HG02763 (cell line): ENCODE results near the gene CYB5RL.
A peak's percentile ranks its signal among the peaks of the same experiment; 100 is the strongest.
"Not testable (repeated sequence)": the region's sequence is repeated elsewhere in the genome, so short reads cannot be mapped to it uniquely, and the experiment has no call there.

Experiments used
- ATAC-seq: cut with Tn5 transposase; IDR thresholded peaks from one replicate; pipeline ENCODE4 v1.9.1; 2021; ENCODE audit warnings: mild to moderate bottlenecking, moderate library complexity; ENCODE audit not compliant: unreplicated experiment

The CYB5RL gene, protein sequence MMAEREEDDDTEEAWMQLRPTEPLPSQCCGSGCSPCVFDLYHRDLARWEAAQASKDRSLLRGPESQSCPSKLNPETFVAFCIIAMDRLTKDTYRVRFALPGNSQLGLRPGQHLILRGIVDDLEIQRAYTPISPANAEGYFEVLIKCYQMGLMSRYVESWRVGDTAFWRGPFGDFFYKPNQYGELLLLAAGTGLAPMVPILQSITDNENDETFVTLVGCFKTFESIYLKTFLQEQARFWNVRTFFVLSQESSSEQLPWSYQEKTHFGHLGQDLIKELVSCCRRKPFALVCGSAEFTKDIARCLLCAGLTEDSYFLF

DNA sequence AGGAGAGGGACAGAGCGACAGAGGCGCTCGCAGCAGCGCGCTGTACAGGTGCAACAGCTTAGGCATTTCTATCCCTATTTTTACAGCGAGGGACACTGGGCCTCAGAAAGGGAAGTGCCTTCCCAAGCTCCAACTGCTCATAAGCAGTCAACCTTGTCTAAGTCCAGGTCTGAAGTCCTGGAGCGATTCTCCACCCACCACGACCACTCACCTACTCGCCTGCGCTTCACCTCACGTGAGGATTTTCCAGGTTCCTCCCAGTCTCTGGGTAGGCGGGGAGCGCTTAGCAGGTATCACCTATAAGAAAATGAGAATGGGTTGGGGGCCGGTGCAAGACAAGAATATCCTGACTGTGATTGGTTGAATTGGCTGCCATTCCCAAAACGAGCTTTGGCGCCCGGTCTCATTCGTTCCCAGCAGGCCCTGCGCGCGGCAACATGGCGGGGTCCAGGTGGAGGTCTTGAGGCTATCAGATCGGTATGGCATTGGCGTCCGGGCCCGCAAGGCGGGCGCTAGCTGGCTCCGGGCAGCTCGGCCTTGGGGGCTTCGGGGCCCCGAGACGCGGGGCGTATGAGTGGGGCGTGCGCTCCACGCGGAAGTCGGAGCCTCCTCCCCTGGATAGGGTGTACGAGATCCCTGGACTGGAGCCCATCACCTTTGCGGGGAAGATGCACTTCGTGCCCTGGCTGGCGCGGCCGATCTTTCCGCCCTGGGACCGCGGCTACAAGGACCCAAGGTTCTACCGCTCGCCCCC is at the start of gene CYB5RL, which contains the start of gene MRPL37:
Gene CYB5RL (minus strand): TSS at position 266 of the 754 bp plus-strand sequence. CDS start 4,414 bp downstream, outside the sequence.
Gene MRPL37 (plus strand): TSS at position 403 of the 754 bp plus-strand sequence. CDS start 77 bp downstream, at position 480.
- peak; percentile 97 for ATAC-seq

DNA sequence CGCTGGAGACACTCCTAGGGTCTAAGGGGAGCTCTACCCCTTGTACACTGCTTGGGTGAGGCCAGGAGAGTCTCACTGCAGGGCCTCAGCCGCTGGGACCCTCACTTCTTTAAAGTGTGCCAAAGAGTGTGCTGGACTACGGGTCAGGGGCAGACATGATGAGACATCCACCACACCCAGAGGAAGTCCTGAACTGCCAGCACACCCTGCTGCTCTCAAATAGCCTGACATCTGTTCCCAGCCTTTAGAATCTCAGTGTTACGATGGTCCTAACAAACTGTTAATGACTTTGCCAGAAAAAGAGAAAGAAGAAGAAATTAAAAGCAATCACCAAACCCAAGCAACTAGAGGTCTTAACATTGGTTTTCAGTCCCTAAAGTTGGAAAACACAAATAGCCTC is 49.1 kb upstream of the CYB5RL start:
- ATAC-seq, result no peak

DNA sequence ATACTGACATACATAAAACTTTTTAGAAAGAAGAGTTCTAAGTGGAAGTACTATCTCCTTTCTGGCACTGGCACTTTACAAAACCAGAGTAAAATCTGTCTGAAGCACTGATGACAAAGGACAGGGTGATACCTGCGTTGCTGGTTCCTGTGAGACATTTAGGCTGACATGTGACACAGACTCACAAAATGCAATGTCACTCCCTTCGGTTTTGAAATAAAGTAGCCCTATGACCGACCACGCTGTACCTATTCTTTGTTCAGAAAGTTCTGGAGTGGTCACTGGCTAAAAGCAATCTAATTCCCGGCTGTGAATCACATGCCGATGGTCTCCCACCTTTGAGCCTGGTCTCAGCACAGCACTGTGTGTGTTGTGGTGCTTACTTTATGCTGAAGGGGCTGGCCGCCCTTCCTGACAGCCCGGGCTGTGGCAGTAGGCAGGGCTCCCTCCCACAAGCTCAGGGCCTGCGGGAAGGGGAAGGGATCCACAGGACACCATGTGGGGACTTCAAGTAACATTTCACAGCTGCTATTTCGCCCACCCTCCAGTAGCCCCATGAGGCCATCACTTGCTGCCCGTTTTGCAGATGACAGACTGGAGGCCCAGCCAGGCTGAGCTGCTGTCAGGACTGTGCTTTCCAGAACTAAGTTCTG is 48.2 kb upstream of the CYB5RL start:
- no peak for ATAC-seq

DNA sequence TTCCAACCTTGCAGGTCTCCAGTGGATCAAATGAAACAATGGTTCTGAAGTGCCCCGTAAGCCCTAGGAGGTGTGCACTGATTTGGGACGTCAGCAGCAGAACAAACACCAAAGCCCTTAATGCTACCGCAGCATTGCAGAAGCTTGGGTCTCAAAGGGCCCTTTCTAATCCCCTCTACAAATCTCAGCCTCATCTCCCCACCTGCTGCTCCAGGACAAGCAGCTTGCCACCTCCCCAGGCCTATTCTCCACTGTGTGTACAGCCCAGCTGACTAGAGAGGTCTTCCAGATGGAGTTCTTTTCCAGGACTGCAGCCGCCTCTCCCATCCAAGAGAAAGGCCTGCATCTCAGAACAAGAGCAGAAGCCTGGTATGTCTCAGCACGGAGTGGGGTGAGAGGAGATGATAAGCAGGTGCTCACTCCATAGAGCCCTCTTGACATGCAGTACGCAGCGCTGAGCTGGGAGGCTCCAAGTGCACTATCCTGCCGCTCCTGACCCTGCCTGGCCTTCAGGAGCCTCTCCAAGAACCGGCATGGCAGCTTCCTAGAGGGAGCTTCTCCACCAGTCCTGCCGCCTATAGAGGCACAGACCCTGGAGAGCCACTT is 46.4 kb upstream of the CYB5RL start:
- ATAC-seq, result no peak

DNA sequence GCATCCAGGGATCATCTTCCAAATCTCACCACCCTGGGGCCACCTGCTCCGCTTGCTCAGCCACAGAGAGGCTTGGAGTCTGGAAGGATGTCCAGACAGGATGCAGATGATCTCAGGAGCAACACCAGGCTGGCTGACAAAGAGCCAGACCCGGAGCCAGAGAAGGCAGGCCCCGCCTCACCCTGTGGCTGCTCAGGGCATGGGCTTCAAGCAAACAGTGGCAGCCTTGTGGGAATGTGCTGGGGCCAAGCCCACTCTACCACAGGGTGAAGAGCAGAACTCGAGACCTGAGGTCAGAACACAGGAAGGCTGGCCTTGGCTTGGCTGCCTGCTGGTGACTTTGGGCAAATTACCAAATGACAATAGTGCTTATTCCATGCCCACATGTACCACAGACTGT is 45.7 kb upstream of the CYB5RL start:
- no peak for ATAC-seq

DNA sequence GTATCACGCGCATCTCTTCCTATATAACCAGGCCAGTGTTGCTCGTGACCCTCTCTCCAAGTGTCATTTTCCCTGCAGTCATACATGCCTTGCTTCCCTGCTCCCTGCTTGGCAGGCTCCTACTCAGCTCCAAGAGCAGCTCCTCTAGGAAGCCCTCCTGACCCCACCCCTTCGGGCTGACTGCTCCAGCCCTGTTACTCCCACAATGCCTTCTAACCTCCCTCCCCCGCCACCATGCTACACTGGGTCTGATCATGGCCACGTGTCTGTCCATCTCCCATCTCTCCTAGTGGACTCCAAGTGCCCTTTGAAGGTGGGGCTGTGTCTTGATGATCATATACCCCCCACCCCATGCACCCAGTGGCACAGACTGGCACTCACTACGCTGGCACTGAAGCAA is 44.8 kb upstream of the CYB5RL start:
- ATAC-seq, result no peak

DNA sequence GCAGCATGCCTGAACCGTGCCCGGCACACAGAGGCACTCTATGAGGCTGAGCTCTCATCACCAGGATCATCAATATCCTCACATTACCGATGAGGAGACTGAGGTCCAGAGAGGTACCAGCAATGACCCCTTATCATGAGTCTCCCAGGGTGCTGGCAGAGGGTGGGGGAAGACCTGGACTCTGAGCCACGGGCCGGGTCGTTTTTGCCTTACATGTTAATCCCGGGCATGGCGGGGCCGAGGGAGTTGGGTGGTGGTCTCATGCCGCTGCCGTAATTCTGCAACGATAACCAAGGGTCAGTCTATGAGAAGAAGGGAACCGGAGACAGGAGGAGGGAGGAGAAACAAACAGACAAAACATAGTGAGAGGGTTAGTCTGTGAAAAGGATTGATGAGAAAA is 43.2 kb upstream of the CYB5RL start:
- no peak for ATAC-seq

DNA sequence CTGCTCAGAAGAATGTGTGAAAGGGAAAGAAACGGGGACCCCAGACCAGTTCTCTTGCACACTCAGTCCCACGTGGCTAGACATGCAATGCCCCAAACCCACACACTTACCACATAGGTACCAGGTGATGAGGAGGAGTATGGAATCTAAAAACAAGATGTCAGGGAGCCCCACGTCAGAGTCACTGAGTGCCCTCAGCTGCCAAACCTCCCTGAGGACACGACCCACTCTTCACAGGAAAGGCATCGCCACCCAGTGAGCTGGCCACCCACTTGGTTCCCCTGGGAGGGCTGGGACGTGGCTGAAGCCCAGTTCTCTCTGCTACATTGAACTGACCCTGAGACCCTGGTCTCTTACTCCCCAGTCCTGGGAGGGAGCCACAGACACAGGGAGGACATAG is 41.5 kb upstream of the CYB5RL start:
- no peak for ATAC-seq

DNA sequence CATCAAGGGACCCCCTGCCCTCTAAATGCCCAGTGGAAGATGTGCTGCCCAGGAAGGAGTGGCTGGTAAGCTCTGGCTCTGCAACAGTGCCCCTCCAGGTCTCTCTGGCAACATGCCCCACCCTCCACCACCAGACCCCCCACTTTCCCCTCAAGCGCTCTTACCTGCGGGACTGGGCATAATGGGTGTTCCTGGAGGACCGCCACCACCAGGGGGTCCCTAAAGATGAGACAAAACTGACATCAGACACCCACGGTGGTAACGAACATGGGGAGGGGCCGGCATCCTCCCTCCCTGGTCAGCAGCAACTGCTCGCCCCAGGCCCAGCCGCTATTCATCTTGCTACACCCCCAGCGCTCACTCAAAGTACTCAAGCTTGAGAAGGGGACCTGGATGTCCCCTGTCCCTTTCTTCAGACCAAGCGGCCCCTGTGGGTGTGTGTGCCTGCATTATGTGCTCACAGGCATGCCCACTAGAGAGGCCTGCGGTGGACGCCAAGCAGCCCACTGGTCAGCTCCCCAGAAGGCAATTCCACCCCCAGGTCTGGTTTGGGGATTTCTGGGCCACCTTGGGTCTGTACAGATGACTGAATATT is 41.0 kb upstream of the CYB5RL start:
- no peak for ATAC-seq

DNA sequence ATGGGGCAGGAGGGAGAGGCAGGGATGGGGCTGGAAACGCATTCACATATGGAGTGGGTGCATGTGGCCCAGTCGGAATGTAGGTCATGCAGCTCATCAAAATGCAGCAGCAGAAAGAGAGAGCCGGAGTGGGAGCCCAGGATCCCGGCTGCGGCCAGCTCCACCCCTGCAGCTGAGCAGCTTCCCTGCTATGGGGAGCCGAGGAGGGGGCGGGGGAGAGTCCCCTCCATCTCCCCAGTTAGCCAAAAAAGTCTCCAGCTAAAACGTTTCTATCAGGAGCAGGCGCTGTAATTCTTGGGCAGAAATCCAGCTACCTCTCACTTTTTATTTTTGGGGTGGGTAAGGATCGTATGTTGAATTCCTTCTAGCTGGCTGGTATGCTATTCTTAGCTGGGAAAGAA is 39.8 kb upstream of the CYB5RL start:
- no peak for ATAC-seq

DNA sequence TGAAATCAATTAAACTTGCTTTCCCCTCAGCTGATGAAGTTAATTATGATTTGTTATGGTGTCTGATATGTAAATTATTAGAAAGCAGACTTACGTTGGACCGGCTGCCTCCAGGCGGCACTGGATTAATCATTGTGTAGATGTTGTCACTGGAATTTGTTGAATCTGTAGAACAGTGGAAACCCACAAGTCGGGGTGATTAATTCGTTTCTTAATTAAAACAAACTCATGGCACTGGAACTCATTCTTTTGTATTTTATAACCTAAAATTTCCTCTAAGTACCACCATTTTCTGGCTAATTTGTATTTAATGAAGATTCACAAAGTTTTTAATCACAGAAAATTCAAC is 39.2 kb upstream of the CYB5RL start:
- no peak for ATAC-seq

DNA sequence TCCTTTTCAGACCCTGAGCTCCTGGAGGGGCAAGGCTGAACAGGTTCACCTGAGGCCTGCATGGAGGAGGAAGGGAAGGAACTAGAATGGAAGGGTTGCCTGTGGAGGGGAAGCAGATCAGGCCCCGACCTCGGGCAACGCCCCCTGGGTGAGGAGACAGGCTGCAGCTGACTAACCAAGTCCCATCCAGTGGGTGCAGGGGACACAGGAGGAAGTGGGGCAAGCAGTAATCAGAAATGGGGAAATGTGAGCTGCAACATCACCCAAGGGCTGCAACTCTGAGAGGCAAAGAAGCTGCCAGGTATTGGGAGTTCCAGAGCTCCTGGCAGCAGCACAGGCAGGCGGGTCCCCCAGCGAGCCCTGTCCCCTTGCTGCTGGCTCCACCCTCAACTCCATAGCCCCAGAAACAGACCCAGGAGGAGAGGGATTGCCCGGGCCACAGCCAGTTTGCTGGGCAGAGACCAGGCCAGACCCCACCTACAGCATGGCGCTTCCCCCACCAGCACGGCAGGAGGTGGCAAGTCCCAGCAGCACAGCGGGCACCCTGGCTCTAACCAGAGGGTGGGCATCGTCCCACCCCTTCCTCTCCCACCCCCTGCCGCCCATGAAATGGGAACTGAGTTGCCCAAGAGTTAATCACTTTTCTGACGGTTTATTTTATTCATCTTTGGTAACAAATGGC is 38.7 kb upstream of the CYB5RL start:
- ATAC-seq, result no peak

DNA sequence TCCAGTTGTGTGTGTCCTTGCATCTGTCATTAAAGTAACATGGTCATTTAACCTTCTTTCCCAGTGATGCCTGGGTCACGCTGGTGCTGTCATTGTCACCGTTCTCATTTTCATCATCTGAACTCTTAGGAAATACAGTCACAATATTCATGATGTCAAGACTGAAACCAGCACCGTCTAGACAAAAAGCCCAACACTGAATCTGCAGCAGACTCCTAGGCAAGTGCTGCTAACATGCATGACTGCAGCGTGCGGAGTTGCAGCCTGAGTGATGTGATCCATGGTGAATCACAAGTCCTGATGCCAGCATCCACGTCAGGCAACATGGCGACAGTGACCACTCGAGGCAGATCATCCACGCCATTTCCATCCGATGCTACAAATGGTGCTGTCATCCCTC is 37.8 kb upstream of the CYB5RL start:
- no peak for ATAC-seq

DNA sequence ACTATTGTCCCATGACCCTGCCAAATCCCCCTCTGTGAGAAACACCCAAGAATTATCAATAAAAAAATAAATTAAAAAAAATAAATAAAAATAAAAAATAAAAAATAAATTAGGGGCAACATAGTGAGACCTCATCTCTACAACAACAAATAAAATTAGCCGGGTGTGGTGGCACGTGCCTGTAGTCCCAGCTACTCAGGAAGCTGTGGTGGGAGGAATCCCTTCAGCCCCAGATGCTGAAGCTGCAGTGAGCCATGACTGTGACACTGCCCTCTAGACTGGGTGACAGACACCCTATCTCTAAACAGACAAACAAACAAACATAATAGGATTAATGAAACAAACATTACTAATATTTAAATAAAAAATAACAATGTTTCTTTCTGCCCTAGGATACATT is 34.5 kb upstream of the CYB5RL start:
- ATAC-seq, result no peak

DNA sequence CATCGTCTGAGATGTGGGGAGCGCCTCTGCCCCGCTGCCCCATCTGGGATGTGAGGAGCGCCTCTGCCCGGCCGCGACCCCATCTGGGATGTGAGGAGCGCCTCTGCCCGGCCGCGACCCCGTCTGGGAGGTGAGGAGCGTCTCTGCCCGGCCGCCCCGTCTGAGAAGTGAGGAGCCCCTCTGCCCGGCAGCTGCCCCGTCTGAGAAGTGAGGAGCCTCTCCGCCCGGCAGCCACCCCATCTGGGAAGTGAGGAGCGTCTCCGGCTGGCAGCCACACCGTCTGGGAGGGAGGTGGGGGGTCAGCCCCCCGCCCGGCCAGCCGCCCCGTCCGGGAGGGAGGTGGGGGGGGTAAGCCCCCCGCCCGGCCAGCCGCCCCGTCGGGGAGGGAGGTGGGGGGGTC is 33.4 kb upstream of the CYB5RL start:
- ATAC-seq, result not testable (repeated sequence)

DNA sequence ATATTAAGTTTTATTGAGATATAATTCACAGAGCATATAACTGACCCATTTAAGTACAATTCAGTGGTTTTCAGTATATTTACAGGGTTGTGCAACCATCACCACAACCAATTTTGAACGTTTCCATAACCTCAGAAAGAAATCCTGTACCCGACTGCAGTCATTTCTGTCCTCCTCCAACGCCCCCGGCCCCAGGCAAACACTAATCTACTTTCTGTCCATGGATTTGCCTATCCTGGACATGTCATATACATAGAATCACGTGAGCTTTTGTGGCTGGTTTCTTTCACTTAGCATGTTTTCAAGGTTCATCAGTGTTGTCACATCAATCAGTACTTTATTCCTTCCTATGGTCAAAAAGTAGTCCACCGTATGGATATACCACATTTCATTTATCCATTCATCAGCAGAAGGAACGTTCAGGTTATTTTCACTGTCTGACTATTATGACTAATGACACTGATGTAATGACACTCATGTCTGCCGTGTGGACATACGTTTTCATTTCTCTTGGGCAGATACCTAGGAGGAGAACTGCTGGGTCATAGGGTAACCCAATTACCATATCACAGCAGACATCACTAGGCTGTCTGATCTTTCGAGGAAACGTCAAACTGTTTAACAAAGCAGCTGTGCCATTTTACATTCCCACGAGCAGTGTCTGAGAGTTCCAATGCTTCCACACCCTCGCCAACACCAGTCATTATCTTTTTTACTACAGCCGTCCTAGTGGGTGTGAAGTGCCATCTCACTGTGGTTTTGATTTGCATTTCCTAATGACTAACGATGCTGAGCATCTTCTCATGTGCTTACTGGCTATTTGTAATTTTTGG is 30.9 kb upstream of the CYB5RL start:
- ATAC-seq, result no peak

DNA sequence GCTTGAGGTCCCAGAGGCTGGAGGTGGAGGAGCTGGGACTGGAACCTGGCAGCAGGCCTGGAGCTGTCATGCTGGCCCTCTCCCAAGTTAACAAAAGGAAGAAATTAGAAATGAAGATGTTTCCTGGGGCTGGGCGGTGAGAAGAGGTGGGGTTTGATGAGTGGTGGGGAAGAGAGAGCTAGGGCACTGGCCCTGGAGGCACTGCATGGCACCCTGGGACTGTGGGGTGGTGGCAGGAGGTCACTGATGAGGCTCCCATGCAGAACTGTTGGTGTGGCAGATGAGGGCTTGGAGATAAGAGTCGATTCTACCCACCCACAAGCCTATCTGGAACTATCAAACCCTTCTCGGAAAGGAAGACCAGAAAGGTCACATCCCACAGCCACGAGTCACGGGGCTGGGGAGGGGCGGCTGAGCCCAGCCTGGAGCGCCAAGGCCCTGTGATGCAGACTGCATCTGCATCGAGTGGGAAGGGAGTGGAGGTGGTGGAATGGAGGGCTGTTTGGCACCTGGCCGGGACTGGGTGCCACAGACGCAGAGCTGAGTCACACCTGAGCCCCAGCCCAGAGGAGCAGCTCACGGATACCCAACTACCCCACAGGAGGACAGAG is 29.6 kb upstream of the CYB5RL start:
- no peak for ATAC-seq

DNA sequence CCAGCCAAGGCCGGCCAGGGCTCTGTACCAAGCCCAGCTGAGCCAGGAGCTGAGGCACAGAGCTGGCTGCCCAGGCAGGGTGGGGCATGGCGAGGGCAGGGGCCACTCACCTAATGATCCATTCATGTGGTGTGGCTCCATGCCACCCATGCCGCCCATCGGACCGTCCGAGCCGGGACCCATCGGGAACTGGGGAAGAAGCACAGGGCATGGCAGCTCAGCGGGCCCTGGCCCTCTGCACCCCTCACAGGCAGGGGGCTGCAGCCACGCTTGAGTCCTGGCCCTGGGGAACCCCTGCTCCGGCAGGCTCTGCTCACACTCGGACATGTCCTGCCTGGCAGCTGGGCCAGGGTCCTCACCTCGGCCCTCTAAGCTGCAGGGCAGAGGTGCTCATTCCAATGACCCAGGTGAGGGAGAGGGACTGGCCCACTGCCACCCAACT is 28.8 kb upstream of the CYB5RL start:
- no peak for ATAC-seq

DNA sequence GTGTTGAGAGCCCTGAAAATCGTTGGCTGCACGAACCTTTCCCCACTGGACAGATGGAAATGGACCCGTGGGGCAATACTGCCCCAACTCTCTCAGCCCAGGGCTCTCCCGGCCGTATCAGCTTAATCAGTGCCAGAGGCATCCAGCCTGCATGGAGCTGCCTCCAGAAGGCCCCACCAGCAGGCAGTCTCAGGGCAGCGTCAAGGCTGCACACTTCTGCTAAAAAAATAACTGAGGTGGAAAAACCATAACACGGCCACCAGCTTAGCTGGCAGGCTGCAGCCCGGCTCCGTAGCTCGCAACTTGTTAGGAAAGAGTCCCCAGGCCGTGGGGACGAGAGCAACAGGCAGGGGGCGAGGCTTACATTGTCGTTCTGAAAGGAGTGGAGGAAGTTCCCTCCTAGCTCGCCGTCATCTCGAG is 28.1 kb upstream of the CYB5RL start:
- ATAC-seq, result no peak
